GM12801 (cell line): ENCODE data around the gene ZNF286A.
"Not testable (repeated sequence)": the region's sequence is repeated elsewhere in the genome, so short reads cannot be mapped to it uniquely, and the experiment has no call there.

Experiments
- TF ChIP-seq, protein P1 (sequence below): IDR thresholded peaks from one replicate; pipeline ENCODE4 v1.5.1; 2011; ENCODE audit warnings: control low read depth; ENCODE audit not compliant: insufficient read length; ENCODE audit errors: extremely low read depth

ZNF286A gene

DNA sequence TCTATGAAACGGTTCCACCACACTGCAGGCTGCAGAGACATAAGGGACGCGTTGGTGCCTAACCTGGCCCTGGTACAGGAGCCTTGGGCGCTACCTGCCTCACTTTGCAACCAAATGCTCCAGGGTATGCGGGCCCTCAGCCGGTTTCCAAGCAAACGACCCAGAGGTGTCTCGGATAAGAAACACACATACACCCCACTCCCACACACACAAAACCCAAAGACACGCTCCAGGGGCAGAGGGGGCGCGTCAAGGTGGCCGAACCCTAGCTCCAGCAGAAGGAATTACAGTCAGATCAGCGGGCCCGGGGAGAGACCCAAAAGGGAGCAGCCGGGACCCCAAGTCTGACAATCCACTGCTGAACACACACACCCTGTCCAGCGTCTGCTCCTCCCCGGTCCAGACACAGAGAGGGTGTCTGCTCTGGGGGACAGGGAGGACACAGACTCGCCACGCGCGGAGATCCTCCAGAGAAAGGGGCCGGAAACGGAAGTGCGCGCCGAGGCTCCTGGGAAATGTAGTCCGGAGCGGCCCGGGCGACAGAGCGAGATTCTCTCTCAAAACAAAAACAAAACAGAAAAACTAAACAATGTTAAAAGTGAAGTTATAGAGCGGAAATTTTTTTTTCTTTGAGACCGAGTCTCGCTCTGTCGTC is 15.6 kb upstream of the ZNF286A start, which contains the start of gene TRIM16:
Gene TRIM16, minus strand, starts transcription at position 488 of the 655 bp plus-strand sequence. CDS start 32,702 bp downstream, outside the sequence.
- TF ChIP-seq, protein P1, sequence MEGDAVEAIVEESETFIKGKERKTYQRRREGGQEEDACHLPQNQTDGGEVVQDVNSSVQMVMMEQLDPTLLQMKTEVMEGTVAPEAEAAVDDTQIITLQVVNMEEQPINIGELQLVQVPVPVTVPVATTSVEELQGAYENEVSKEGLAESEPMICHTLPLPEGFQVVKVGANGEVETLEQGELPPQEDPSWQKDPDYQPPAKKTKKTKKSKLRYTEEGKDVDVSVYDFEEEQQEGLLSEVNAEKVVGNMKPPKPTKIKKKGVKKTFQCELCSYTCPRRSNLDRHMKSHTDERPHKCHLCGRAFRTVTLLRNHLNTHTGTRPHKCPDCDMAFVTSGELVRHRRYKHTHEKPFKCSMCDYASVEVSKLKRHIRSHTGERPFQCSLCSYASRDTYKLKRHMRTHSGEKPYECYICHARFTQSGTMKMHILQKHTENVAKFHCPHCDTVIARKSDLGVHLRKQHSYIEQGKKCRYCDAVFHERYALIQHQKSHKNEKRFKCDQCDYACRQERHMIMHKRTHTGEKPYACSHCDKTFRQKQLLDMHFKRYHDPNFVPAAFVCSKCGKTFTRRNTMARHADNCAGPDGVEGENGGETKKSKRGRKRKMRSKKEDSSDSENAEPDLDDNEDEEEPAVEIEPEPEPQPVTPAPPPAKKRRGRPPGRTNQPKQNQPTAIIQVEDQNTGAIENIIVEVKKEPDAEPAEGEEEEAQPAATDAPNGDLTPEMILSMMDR = not testable (repeated sequence)

DNA sequence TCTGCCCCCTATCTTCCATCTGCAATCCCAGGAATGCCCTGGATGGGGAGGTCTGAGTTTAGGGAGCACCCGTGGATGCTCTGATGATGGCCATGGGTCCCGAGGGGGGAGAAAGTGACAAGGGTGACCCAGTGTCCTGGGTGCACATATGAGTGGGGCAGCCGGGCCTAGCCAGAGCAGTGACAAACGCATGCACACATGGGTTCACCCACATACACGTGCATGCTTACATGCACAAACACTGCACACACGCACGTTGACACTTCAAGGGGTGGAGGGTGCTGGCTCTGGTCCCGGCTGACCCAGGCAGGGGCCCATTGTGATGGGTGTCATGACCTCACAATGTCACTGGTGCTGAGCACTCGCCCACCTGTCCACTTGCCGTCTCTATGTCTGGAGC is 32.3 kb downstream of the ZNF286A start, which contains the start of gene TBC1D26:
Gene TBC1D26, plus strand, starts transcription at position 384 of the 400 bp plus-strand sequence. CDS start 3,066 bp downstream, outside the sequence.
- TF ChIP-seq, protein P1 = not testable (repeated sequence)

GRCh38 chr17:15738066-15738465 is 38.5 kb downstream of the ZNF286A start:
- TF ChIP-seq, protein P1 = no peak

DNA sequence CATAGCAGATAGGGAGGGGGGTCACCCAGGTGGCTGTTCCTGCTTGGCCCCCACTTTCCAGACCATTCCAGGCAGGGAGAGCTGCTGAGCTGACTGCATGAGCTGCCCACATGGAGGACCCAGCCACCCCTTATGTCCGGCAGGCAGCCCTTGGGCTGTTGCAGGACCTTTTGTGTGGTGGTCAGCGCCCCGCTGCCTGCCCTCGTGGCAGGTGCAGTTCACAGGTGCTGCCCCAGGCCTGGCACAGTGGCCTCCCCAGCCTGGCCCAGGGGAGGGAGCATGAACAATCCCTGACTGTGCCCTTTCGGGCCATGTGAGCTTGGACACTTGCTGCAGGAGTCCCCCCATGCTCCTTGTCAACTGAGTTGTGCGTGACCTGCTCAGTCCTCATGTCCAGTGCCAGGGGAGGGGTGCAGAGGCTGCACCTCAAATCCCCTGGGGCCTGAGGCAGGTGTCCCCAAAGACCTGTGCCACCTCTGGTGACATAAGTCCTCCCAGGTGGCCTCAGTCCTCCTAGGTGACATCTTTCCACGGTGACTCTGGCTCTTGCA is 41.1 kb downstream of the ZNF286A start:
- TF ChIP-seq, protein P1 = no peak

DNA sequence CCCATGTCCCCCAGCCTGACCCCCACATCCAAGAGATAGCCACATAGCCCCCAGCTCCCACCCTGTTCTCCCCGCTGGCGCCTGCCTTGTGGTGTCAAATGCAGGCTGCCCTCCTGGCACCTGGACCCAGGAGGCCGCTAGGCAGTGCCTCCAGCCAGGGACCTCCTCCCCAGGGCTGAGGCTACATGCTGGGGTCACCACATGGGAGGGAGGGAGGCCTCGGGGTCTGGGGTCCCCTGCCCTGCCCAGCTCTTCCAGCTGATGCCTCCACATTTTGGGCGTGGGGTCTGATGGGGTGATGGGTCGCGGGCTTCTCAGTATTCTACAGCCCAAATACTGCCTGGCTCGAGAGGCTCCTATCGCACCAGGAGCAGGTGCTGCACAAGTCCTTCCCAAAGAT is 42.1 kb downstream of the ZNF286A start:
- TF ChIP-seq, protein P1 = no peak

DNA sequence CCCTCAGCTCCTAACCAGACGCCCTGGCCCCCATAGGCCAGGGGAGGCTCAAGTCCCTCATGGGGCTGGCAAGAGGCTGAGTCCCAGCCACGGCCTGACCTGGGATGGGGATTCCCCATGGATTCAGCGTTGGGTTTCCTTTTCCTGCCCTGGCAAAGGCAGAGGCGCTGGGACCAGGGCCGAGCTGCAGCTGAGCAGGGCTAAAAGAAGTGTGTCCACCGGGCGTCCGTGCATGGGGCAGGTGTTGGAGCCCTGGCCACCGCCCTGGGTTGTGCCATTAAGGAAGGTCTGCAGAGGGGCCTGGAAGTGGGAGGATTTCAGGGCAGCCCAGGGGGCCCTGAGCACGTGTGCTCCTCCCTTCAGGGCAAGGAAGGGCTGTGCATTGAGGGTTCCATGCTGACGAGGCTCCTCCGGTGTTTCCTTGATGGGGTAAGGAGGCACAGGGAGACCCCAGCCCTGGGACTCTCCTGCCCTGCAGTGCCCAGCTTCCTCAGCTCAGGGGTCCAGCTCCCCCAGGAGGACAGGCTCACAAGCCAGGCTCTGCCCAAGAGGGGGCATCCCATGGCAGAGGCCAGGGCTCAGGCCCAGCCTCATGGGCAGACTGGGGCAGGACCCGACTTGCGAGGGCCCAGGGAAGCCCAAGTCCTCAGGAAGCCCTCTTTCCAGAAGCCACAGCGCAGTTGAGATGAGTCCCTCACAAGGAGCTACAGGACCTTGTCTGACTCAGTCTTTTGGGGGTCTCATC is 42.7 kb downstream of the ZNF286A start:
- TF ChIP-seq, protein P1 = no peak

- TF ChIP-seq, protein P1 = no peak
Observed at GRCh38 chr17:15742921-15743320, 43.4 kb downstream of the ZNF286A start.
